Measurements from ENCODE around the gene ACADSB. TPM values are rescaled to one million over a fixed set of nuclear protein-coding genes. Genes with fewer than 3 reads are reported as not detected.

The ACADSB gene
- total and polyA plus RNA-seq, 2 donors (not counting 1 experiment from before 2014, with no cell fraction given), result 6.8 to 27.8 TPM

GRCh38 chr10:123100030-123100762, 91.4 kb downstream of the ACADSB start:
- no peak overlapping the region for H2AFZ ChIP-seq (ENCODE audit: insufficient read depth, low read depth, low read length, poor library complexity, severe bottlenecking)
- 89% methylated on average over 4 of the region's 7 CpGs for WGBS (ENCODE audit: insufficient coverage)
- POLR2A ChIA-PET, result no interaction called here
- H3K9me3 ChIP-seq (ENCODE audit: control extremely low read depth in 1 of 3, control insufficient read depth in 2 of 3, insufficient read depth in 1 of 3, low read length in 2 of 3), result no peaks in the 10 kb centered on the region
- DNase-seq, result no peak
- H3K4me2 ChIP-seq (replicated peaks; ENCODE audit: low read depth, low read length, poor library complexity, severe bottlenecking), result no peak overlapping the region
- H3K36me3 ChIP-seq (replicated peaks in 1 of 2; ENCODE audit: control extremely low read depth in 1 of 2, control insufficient read depth in 1 of 2, extremely low read depth in 1 of 2, insufficient read depth in 2 of 2, low read length in 1 of 2), result no peaks in the 10 kb centered on the region
- no peaks in the 10 kb centered on the region for H3K79me2 ChIP-seq (ENCODE audit: control insufficient read depth, insufficient read depth, low read length)
- H3K27ac ChIP-seq (ENCODE audit: low read length in 2 of 2), result no peak overlapping the region
- no peak overlapping the region for H3K27ac Mint-ChIP-seq
- H3K9me3 Mint-ChIP-seq (ENCODE audit: insufficient read depth), result no peaks in the 10 kb centered on the region
- no peak overlapping the region for H3K4me3 ChIP-seq (ENCODE audit: control extremely low read depth in 1 of 5, extremely low read depth in 1 of 5, insufficient read depth in 1 of 5, low read depth in 2 of 5, low read length in 4 of 5)
- peaks cover 0 to 2% (median 0%) of the 10 kb centered on the region in 4 experiments for H3K27me3 ChIP-seq (replicated peaks in 1 of 4; ENCODE audit: control extremely low read depth in 1 of 4, control insufficient read depth in 3 of 4, insufficient read depth in 4 of 4, low read length in 3 of 4)
- ATAC-seq (ENCODE audit: low read depth), result no peak
- no peaks in the 10 kb centered on the region for H4K20me1 ChIP-seq (ENCODE audit: control insufficient read depth, insufficient read depth, low read length, poor library complexity, severe bottlenecking)
- no peak overlapping the region for H3K9ac ChIP-seq (ENCODE audit: low read length)
- CTCF ChIA-PET, result no interaction called here
- peaks cover 20% of the 10 kb centered on the region for H3K27me3 Mint-ChIP-seq
- no peak overlapping the region for H3K4me3 Mint-ChIP-seq
- H3K4me1 Mint-ChIP-seq, result no peaks in the 10 kb centered on the region
- TF ChIP-seq EZH2 (IDR thresholded peaks at IDR 0.05; ENCODE audit: borderline replicate concordance, insufficient read depth, low read depth, low read length, poor library complexity, severe bottlenecking) (no peak), CTCF (IDR thresholded peaks at IDR 0.05) (no peak)
- H3K4me1 ChIP-seq (ENCODE audit: control insufficient read depth in 2 of 2, insufficient read depth in 2 of 2, low read length in 2 of 2), result no peaks in the 10 kb centered on the region
- intact Hi-C loops (cut with micrococcal nuclease), result no loop called here

GRCh38 chr10:123101872-123102271, 93.1 kb downstream of the ACADSB start:
- Histone ChIP-seq H3K27me3 (replicated peaks in 1 of 4; ENCODE audit: control extremely low read depth in 1 of 4, control insufficient read depth in 3 of 4, insufficient read depth in 4 of 4, low read length in 3 of 4) (peaks cover 0 to 2% (median 0%) of the 10 kb centered on the region in 4 experiments), H3K9me3 (ENCODE audit: control extremely low read depth in 1 of 3, control insufficient read depth in 2 of 3, insufficient read depth in 1 of 3, low read length in 2 of 3) (no peaks in the 10 kb centered on the region), H3K9ac (ENCODE audit: low read length) (no peak overlapping the region), H3K4me3 (ENCODE audit: control extremely low read depth in 1 of 5, extremely low read depth in 1 of 5, insufficient read depth in 1 of 5, low read depth in 2 of 5, low read length in 4 of 5) (no peak overlapping the region), H3K4me2 (replicated peaks; ENCODE audit: low read depth, low read length, poor library complexity, severe bottlenecking) (no peak overlapping the region), H3K27ac (ENCODE audit: low read length in 2 of 2) (no peak overlapping the region), H3K4me1 (ENCODE audit: control insufficient read depth in 2 of 2, insufficient read depth in 2 of 2, low read length in 2 of 2) (no peaks in the 10 kb centered on the region), H3K36me3 (replicated peaks in 1 of 2; ENCODE audit: control extremely low read depth in 1 of 2, control insufficient read depth in 1 of 2, extremely low read depth in 1 of 2, insufficient read depth in 2 of 2, low read length in 1 of 2) (no peaks in the 10 kb centered on the region), H4K20me1 (ENCODE audit: control insufficient read depth, insufficient read depth, low read length, poor library complexity, severe bottlenecking) (no peaks in the 10 kb centered on the region), H3K79me2 (ENCODE audit: control insufficient read depth, insufficient read depth, low read length) (no peaks in the 10 kb centered on the region), H2AFZ (ENCODE audit: insufficient read depth, low read depth, low read length, poor library complexity, severe bottlenecking) (no peak overlapping the region)
- no peak overlapping the region for H3K4me3 Mint-ChIP-seq
- H3K4me1 Mint-ChIP-seq, result no peaks in the 10 kb centered on the region
- ATAC-seq (ENCODE audit: low read depth) (no peak), DNase-seq (no peak)
- ChIA-PET POLR2A (no interaction called here), CTCF (no interaction called here)
- TF ChIP-seq EZH2 (IDR thresholded peaks at IDR 0.05; ENCODE audit: borderline replicate concordance, insufficient read depth, low read depth, low read length, poor library complexity, severe bottlenecking) (no peak), CTCF (IDR thresholded peaks at IDR 0.05) (no peak)
- no peaks in the 10 kb centered on the region for H3K9me3 Mint-ChIP-seq (ENCODE audit: insufficient read depth)
- intact Hi-C loops (cut with micrococcal nuclease), result no loop called here
- 79% methylated on average over 9 of the region's 9 CpGs for WGBS (ENCODE audit: insufficient coverage)
- H3K27ac Mint-ChIP-seq, result no peak overlapping the region
- H3K27me3 Mint-ChIP-seq, result peaks cover 19% of the 10 kb centered on the region

Measured in B cell (primary cell).